Mesothelial cell of epicardium (in vitro differentiated cells): ENCODE data around the gene UQCRC1. TPM values are rescaled to one million over a fixed set of nuclear protein-coding genes. Genes with fewer than 3 reads are reported as not detected.

Experiments
- DNase-seq, 2 experiments: peaks; one replicate each; pipeline ENCODE4 v3.0.0; 2021; ENCODE audit warnings: low spot score in 2 of 2; ENCODE audit not compliant: unreplicated experiment in 2 of 2
- H3K27ac Mint-ChIP-seq: 2 replicates; pipeline ENCODE4 v1.8.0; 2021; ENCODE audit warnings: mixed read lengths
- H3K27me3 Mint-ChIP-seq: 2 replicates; pipeline ENCODE4 v1.8.0; 2021; ENCODE audit warnings: low read depth, mixed read lengths
- H3K36me3 Mint-ChIP-seq: 2 replicates; pipeline ENCODE4 v1.8.0; 2021; ENCODE audit warnings: mixed read lengths
- H3K4me1 Mint-ChIP-seq: 2 replicates; pipeline ENCODE4 v1.8.0; 2021; ENCODE audit warnings: mixed read lengths
- H3K4me3 Mint-ChIP-seq: 2 replicates; pipeline ENCODE4 v1.8.0; 2021; ENCODE audit warnings: mild to moderate bottlenecking, moderate library complexity, mixed read lengths
- H3K9me3 Mint-ChIP-seq: 2 replicates; pipeline ENCODE4 v1.8.0; 2021; ENCODE audit warnings: mixed read lengths
- CTCF ChIP-seq: fragments of 200-600 bp; sonication (generic); IDR thresholded peaks from one replicate; pipeline ENCODE4 v1.5.0; 2021; ENCODE audit warnings: antibody characterized with exemption; ENCODE audit not compliant: unreplicated experiment
- total RNA-seq: library from RNA; stranded (reverse); gene quantifications from 3 replicates; pipeline ENCODE4 v1.2.1, GENCODE V29; 2021

Gene UQCRC1
- total RNA-seq, 1 donor from 2014 or later: 171 TPM

- TF ChIP-seq CTCF: no peak
- Mint-ChIP-seq H3K4me1 (no peaks in the 10 kb centered on the region), H3K4me3 (no peak overlapping the region), H3K9me3 (no peaks in the 10 kb centered on the region), H3K27ac (no peak overlapping the region), H3K36me3 (peaks cover 14% of the 10 kb centered on the region), H3K27me3 (no peaks in the 10 kb centered on the region)
- DNase-seq: no peak
Measured at GRCh38 chr3:48625600-48625999, 16.2 kb upstream of the UQCRC1 start.

GRCh38 chr3:48624767-48625166, 15.3 kb upstream of the UQCRC1 start:
- no peak for TF ChIP-seq CTCF
- peaks cover 12% of the 10 kb centered on the region for H3K36me3 Mint-ChIP-seq
- H3K27me3 Mint-ChIP-seq: no peaks in the 10 kb centered on the region
- no peak for DNase-seq
- no peaks in the 10 kb centered on the region for H3K4me1 Mint-ChIP-seq
- no peak overlapping the region for H3K4me3 Mint-ChIP-seq
- H3K9me3 Mint-ChIP-seq: no peaks in the 10 kb centered on the region
- no peak overlapping the region for H3K27ac Mint-ChIP-seq

DNA sequence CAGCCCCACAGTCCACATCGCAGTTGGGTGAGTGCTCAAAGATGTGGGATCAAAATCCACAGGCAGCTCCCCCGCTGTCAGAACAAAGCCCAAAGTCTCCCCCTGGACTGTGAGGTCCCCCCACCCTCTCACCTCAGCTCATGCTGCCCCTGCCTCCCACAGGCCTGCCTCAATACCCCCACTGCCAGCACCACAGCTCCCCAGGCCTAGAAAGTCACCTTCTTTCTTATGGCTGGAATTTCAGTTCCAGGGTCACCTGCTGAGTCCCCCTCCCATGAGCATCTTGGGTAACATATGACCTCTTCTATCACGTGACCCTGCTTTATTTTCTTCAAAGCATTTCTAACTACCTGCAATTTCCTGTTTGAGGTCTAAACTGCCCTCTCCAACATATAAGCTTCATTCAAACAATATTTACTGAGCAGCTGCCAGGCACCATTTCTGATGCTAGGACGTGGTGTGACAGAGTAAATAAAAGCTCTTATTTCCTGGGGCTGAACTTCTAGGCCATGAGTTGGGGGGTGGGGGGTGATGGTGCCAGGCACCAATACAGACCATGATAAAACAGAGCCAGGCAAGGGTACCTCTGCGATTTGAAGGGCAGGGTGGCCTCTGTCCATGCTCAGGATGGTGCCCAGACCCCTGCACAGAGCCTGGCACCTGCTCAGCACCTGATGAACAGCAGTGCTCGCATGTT, 14.6 kb upstream of the UQCRC1 start:
- no peaks in the 10 kb centered on the region for H3K27me3 Mint-ChIP-seq
- H3K4me1 Mint-ChIP-seq: no peaks in the 10 kb centered on the region
- no peaks in the 10 kb centered on the region for H3K9me3 Mint-ChIP-seq
- no peak for TF ChIP-seq CTCF
- H3K36me3 Mint-ChIP-seq: peaks cover 13% of the 10 kb centered on the region
- no peak for DNase-seq
- H3K27ac Mint-ChIP-seq: no peak overlapping the region
- no peak overlapping the region for H3K4me3 Mint-ChIP-seq

- Mint-ChIP-seq H3K4me3 (no peak within 1 kb of the TSS), H3K4me1 (no peaks in the 10 kb centered on the region)
Measured at GRCh38 chr3:48621461-48621869, 12.0 kb upstream of the UQCRC1 start, which contains the start of gene TMEM89. TMEM89 (minus strand) TSS chr3:48621769; CDS start chr3:48621756, 13 bp downstream.

DNA sequence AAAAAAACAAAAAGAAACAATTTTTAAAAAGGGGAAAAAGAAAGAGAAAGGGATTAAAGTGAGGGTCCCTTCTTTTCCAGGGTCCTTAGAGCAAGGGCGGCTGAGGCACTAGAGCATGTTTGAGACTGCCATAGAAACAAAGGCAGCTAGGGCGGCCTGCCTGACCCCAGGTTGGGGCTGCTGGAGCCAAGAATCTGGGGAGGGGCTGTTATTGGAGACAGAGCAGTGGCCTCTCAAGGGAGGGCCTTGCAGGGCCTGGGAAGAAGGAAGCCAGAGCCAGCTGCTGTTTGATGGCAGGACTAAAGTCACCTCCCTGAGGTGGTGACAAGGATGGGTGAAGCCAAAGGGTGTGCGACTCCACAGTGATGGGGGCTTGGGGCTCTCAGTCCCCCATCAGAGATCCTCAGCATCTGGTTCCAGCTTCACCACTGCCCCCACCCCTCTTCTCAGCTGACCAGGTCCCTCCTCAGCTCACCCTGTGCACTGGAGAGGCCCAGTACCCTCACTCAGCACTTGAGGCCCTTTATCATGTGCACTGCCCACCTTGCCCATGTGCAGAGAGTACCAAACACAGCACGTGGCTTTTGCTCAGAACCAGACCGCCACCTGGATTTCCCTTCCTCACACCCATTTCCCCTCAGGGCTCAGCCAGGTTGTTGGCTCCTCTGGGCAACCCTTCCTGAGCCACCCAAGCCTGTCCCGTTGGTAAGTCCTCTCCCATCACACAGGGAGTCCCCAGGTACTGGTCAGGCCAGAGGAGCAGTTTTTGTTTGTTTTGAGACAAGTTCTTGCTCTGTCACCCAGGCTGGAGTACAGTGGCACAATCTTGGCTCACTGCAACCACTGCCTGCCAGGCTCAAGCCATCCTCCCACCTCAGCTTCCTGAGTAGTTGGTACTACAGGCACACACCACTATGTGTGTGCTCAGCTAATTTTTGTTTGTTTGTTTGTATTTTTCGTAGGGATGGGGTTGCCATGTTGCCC, 10.4 kb upstream of the UQCRC1 start:
- H3K27ac Mint-ChIP-seq: no peak overlapping the region
- no peaks in the 10 kb centered on the region for H3K27me3 Mint-ChIP-seq
- DNase-seq: no peak
- no peak overlapping the region for H3K4me3 Mint-ChIP-seq
- no peak for TF ChIP-seq CTCF
- peaks cover 10% of the 10 kb centered on the region for H3K36me3 Mint-ChIP-seq
- H3K4me1 Mint-ChIP-seq: no peaks in the 10 kb centered on the region
- peaks cover 7% of the 10 kb centered on the region for H3K9me3 Mint-ChIP-seq

More at GRCh38 chr3:48621461-48621869, 12.0 kb upstream of the UQCRC1 start, which contains the start of gene TMEM89:
- Mint-ChIP-seq H3K27ac (no peak within 1 kb of the TSS), H3K36me3 (peaks cover 12% of the 10 kb centered on the region), H3K9me3 (peaks cover 7% of the 10 kb centered on the region), H3K27me3 (no peaks in the 10 kb centered on the region)
- TF ChIP-seq CTCF: no peak
- DNase-seq: no peak
